Breast epithelium (tissue), 3 donors: Measurements from ENCODE around the gene SLC5A10.

Experiments
- CTCF ChIP-seq, 3 donors: fragments of 450-650 bp; IDR thresholded peaks; one replicate each; pipeline ENCODE4 v1.5.1; 2016 to 2017; ENCODE audit warnings: antibody characterized with exemption in 3 of 3, mild to moderate bottlenecking in 3 of 3, moderate library complexity in 3 of 3
- POLR2A ChIP-seq: fragments of 450-650 bp; IDR thresholded peaks from one replicate; pipeline ENCODE4 v1.6.1; 2016; ENCODE audit warnings: antibody characterized with exemption, mild to moderate bottlenecking, moderate library complexity

GRCh38 chr17:18988546-18989173 lies 36.7 kb downstream of the SLC5A10 start:
- TF ChIP-seq CTCF (IDR thresholded peaks at IDR 0.05): no peak
- no peak for TF ChIP-seq POLR2A
